B cell (primary cell): ENCODE results near the gene TSBP1. TPM values are rescaled to one million over a fixed set of nuclear protein-coding genes. Genes with fewer than 3 reads are reported as not detected.

ENCODE experiments used
- ATAC-seq: fragments of 200-7000 bp; cut with Tn5 transposase; one replicate; pipeline ENCODE4 v1.10.0; 2021; ENCODE audit warnings: low read depth, mild to moderate bottlenecking, moderate number of reproducible peaks, moderate library complexity
- CTCF ChIA-PET: fragments of 350-600 bp; sonication (Branson Sonifier 250); formaldehyde crosslinking; loops from one replicate; lab custom pipeline; 2021; ENCODE audit warnings: antibody characterized with exemption, inconsistent platforms; lab: Charles Lee
- POLR2A ChIA-PET: fragments of 350-600 bp; sonication (Branson Sonifier 250); formaldehyde crosslinking; loops from one replicate; lab custom pipeline; 2021; ENCODE audit warnings: antibody characterized with exemption; lab: Charles Lee
- DNase-seq: peaks from one replicate; pipeline ENCODE4 v3.0.0; 2013
- H2AFZ ChIP-seq: 2 replicates; pipeline ENCODE4 v1.6.1; 2012; ENCODE audit warnings: mild to moderate bottlenecking, low read depth, low read length; ENCODE audit not compliant: insufficient read depth, poor library complexity, severe bottlenecking
- H3K27ac ChIP-seq, 2 donors: 1 replicate in 1 of 2; 2 replicates in 1 of 2; pipeline ENCODE4 v1.5.1; 2012 to 2013; ENCODE audit warnings: low read length in 2 of 2, mild to moderate bottlenecking in 2 of 2, moderate library complexity in 1 of 2
- H3K27me3 ChIP-seq, 4 experiments: fragments of 200-600 bp in 1 of 4; sonication (generic) in 1 of 4; replicated peaks in 1 of 4; 1 replicate in 2 of 4; 2 replicates in 2 of 4; pipeline versions ENCODE4 v1.6.1 to v1.7.0; 2013 to 2016; ENCODE audit warnings: low read length in 3 of 4, mild to moderate bottlenecking in 2 of 4, mixed read lengths in 1 of 4, moderate library complexity in 1 of 4; ENCODE audit not compliant: insufficient read depth in 4 of 4, control insufficient read depth in 3 of 4; ENCODE audit errors: control extremely low read depth in 1 of 4
- H3K36me3 ChIP-seq, 2 experiments: replicated peaks in 1 of 2; 1 replicate in 1 of 2; 2 replicates in 1 of 2; pipeline versions ENCODE4 v1.6.1 to v1.7.1; 2013; ENCODE audit warnings: low read length in 1 of 2; ENCODE audit not compliant: insufficient read depth in 2 of 2, control insufficient read depth in 1 of 2; ENCODE audit errors: control extremely low read depth in 1 of 2, extremely low read depth in 1 of 2
- H3K4me1 ChIP-seq, 2 donors: fragments of 200-600 bp in 1 of 2; sonication (generic) in 1 of 2; 1 replicate in 1 of 2; 2 replicates in 1 of 2; pipeline versions ENCODE4 v1.5.1 to v1.6.1; 2013 to 2017; ENCODE audit warnings: low read length in 2 of 2; ENCODE audit not compliant: control insufficient read depth in 2 of 2, insufficient read depth in 2 of 2
- H3K4me2 ChIP-seq: replicated peaks from 2 replicates; pipeline ENCODE3; 2012; ENCODE audit warnings: mild to moderate bottlenecking, low read depth, low read length; ENCODE audit not compliant: poor library complexity, severe bottlenecking
- H3K4me3 ChIP-seq, 5 experiments: fragments of 200-600 bp in 1 of 5; sonication (generic) in 1 of 5; 1 replicate in 3 of 5; 2 replicates in 2 of 5; pipeline versions ENCODE4 v1.5.1 to v1.7.0; 2011 to 2016; ENCODE audit warnings: low read length in 4 of 5, mild to moderate bottlenecking in 4 of 5, low read depth in 2 of 5, control low read depth in 1 of 5, moderate library complexity in 1 of 5; ENCODE audit not compliant: insufficient read depth in 1 of 5; ENCODE audit errors: control extremely low read depth in 1 of 5, extremely low read depth in 1 of 5
- H3K79me2 ChIP-seq: fragments of 200-600 bp; sonication (generic); one replicate; pipeline ENCODE4 v1.6.0; 2016; ENCODE audit warnings: low read length; ENCODE audit not compliant: control insufficient read depth, insufficient read depth
- H3K9ac ChIP-seq: fragments of 200-600 bp; sonication (generic); 2 replicates; pipeline ENCODE4 v1.6.1; 2017; ENCODE audit warnings: mild to moderate bottlenecking, low read length, moderate library complexity
- H3K9me3 ChIP-seq, 3 donors: one replicate each; pipeline versions ENCODE4 v1.6.1 to v1.7.1; 2013; ENCODE audit warnings: low read length in 2 of 3; ENCODE audit not compliant: control insufficient read depth in 2 of 3, insufficient read depth in 1 of 3; ENCODE audit errors: control extremely low read depth in 1 of 3
- H4K20me1 ChIP-seq: 2 replicates; pipeline ENCODE4 v1.6.0; 2012; ENCODE audit warnings: mild to moderate bottlenecking, low read length; ENCODE audit not compliant: insufficient read depth, control insufficient read depth, poor library complexity, severe bottlenecking
- H3K27ac Mint-ChIP-seq: one replicate; pipeline ENCODE4 v1.8.0; 2021; ENCODE audit warnings: mixed read lengths
- H3K27me3 Mint-ChIP-seq: one replicate; pipeline ENCODE4 v1.8.0; 2021; ENCODE audit warnings: mixed read lengths
- H3K4me1 Mint-ChIP-seq: one replicate; pipeline ENCODE4 v1.8.0; 2021; ENCODE audit warnings: mixed read lengths
- H3K4me3 Mint-ChIP-seq: one replicate; pipeline ENCODE4 v1.8.0; 2021; ENCODE audit warnings: mixed read lengths
- H3K9me3 Mint-ChIP-seq: one replicate; pipeline ENCODE4 v1.8.0; 2022; ENCODE audit warnings: mixed read lengths; ENCODE audit not compliant: insufficient read depth
- EZH2 ChIP-seq: IDR thresholded peaks from 2 replicates; pipeline ENCODE4 v1.6.1; 2012; ENCODE audit warnings: borderline replicate concordance, low read depth, mild to moderate bottlenecking, moderate library complexity, low read length; ENCODE audit not compliant: insufficient read depth, poor library complexity, severe bottlenecking
- WGBS: methylation state at CpG from one replicate; pipeline ENCODE4 v1.1.5; 2013; ENCODE audit warnings: missing lambda C conversion rate; ENCODE audit not compliant: insufficient coverage; 5-methylcytosine and 5-hydroxymethylcytosine counted together
- intact Hi-C: fragments of 100-400 bp; cut with micrococcal nuclease; formaldehyde crosslinking; loops from one replicate; pipeline ENCODE4 v1.10.0; 2022
- polyA minus RNA-seq: library from RNA; depleted of rRNA, polyadenylated mRNA; stranded (reverse); fragments of >200 nt; gene quantifications from 2 replicates; pipeline ENCODE4 v1.2.3, GENCODE V29; 2012
- polyA plus RNA-seq: library from polyadenylated mRNA; depleted of rRNA; stranded (reverse); fragments of >200 nt; gene quantifications from 2 replicates; pipeline ENCODE4 v1.2.3, GENCODE V29; 2012
- total RNA-seq, 2 donors: library from RNA; stranded (reverse); fragments of 120-200 nt in 1 of 2; gene quantifications; 1 replicate in 1 of 2; 2 replicates in 1 of 2; pipeline versions ENCODE4 v1.2.3 to v1.2.4, GENCODE V29; 2013 to 2022
- TF ChIP-seq, protein P1 (sequence below): fragments of 200-600 bp; IDR thresholded peaks from one replicate; pipeline ENCODE4 v1.8.0; 2022; ENCODE audit warnings: antibody characterized with exemption, mild to moderate bottlenecking

Gene TSBP1
- total RNA-seq (not detected in 2 replicates), polyA plus RNA-seq (not detected in 2 replicates), polyA minus RNA-seq (not detected in 2 replicates)
- total RNA-seq (2013) = not detected

DNA sequence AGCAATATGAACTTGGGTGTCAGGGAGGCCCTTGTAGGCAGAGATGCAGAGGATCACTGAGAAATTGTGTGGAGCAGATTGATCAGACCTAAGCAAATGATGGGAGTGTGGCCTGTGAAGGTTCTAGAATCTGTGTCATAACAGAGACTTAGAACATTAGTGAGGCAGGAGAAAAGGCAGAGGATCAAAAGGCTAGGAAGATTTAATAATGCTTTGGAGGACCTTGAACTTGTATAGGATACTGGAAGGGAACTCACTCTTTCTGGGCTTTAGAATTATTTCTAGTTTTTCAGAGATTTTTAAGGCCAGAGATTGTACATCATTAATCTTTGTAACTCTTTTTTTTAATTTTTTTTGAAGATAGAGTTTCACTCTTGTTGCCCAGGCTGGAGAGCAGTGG, at the start of gene TSBP1:
TSBP1 (minus strand) TSS at position 101 of the 400 bp plus-strand sequence. CDS start 197 bp downstream, outside the sequence.
- H3K9me3 ChIP-seq = no peaks in the 10 kb centered on the region
- DNase-seq = no peak
- no peaks in the 10 kb centered on the region for H3K27me3 Mint-ChIP-seq
- TF ChIP-seq, protein P1, sequence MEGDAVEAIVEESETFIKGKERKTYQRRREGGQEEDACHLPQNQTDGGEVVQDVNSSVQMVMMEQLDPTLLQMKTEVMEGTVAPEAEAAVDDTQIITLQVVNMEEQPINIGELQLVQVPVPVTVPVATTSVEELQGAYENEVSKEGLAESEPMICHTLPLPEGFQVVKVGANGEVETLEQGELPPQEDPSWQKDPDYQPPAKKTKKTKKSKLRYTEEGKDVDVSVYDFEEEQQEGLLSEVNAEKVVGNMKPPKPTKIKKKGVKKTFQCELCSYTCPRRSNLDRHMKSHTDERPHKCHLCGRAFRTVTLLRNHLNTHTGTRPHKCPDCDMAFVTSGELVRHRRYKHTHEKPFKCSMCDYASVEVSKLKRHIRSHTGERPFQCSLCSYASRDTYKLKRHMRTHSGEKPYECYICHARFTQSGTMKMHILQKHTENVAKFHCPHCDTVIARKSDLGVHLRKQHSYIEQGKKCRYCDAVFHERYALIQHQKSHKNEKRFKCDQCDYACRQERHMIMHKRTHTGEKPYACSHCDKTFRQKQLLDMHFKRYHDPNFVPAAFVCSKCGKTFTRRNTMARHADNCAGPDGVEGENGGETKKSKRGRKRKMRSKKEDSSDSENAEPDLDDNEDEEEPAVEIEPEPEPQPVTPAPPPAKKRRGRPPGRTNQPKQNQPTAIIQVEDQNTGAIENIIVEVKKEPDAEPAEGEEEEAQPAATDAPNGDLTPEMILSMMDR = no peak
- TF ChIP-seq EZH2 = no peak
- H3K79me2 ChIP-seq = no peaks in the 10 kb centered on the region
- H3K9ac ChIP-seq = no peak within 1 kb of the TSS
- peaks cover 12% of the 10 kb centered on the region for H3K4me1 Mint-ChIP-seq
- H3K27me3 ChIP-seq = no peaks in the 10 kb centered on the region
- no peaks in the 10 kb centered on the region for H3K36me3 ChIP-seq
- no peak for ATAC-seq
- H3K4me1 ChIP-seq = peaks cover 0 to 5% of the 10 kb centered on the region in 2 donors
- intact Hi-C loops = no loop called here
- H3K27ac ChIP-seq = no peak within 1 kb of the TSS
- no peak within 1 kb of the TSS for H3K27ac Mint-ChIP-seq
- no peak within 1 kb of the TSS for H3K4me3 ChIP-seq
- H2AFZ ChIP-seq = no peak within 1 kb of the TSS
- H3K4me2 ChIP-seq = no peak within 1 kb of the TSS
- ChIA-PET CTCF (no interaction called here), POLR2A (no interaction called here)
- no peak within 1 kb of the TSS for H3K4me3 Mint-ChIP-seq
- H3K9me3 Mint-ChIP-seq = no peaks in the 10 kb centered on the region
- H4K20me1 ChIP-seq = no peaks in the 10 kb centered on the region

DNA sequence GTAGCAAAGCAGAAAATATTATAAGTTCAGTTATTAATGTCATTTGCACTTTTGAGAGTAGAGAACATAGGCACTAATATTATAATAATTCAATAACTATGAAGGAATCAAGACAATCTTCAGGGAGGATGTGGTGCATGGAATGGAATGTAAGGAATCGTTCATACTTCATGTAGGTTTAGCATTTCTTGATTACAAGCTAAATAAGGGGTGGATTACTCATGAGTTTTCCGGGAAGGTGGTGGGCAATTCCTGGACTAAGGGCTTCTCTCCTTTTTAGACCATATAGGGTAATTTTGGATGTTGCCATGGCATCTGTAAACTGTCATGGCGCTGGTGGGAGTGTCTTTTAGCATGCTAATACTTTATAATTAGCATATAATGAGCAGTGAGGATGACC, 44.3 kb upstream of the TSBP1 start:
- Histone ChIP-seq H3K79me2 (peaks cover 4% of the 10 kb centered on the region), H3K36me3 (no peaks in the 10 kb centered on the region), H3K9ac (peak overlapping the region; percentile 34), H3K9me3 (no peaks in the 10 kb centered on the region), H3K4me2 (peak overlapping the region; percentile 67), H3K27ac (no peak overlapping the region), H3K27me3 (peaks cover 0 to 19% (median 11%) of the 10 kb centered on the region in 4 experiments), H4K20me1 (no peaks in the 10 kb centered on the region), H3K4me1 (peaks cover 7 to 11% of the 10 kb centered on the region in 2 donors), H3K4me3 (no peak overlapping the region), H2AFZ (peak overlapping the region; percentile 48)
- no peak for ATAC-seq
- Mint-ChIP-seq H3K27me3 (peaks cover 29% of the 10 kb centered on the region), H3K27ac (no peak overlapping the region), H3K9me3 (no peaks in the 10 kb centered on the region), H3K4me3 (peak overlapping the region; percentile 56), H3K4me1 (peaks cover 13% of the 10 kb centered on the region)
- intact Hi-C loops = loop anchor here (10.0 kb wide), 1 partner anchor 569 kb away; no protein-coding TSS in a partner anchor
- CTCF ChIA-PET = interaction anchor here (0.7 to 13.5 kb wide), 14 partner anchors 9 to 453 kb away, joined by 3 to 229 read pairs (median 9); no protein-coding TSS in a partner anchor
- 80% methylated on average over 1 of the region's 3 CpGs for WGBS
- POLR2A ChIA-PET = no interaction called here
- no peak for TF ChIP-seq EZH2
- TF ChIP-seq, protein P1 = no peak
- no peak for DNase-seq
